Forelimb muscle (tissue), 1 donor: ENCODE measurements around the gene IL9R. TPM values are rescaled to one million over a fixed set of nuclear protein-coding genes. Genes with fewer than 3 reads are reported as not detected.
"Not testable (repeated sequence)": the region's sequence is repeated elsewhere in the genome, so short reads cannot be mapped to it uniquely, and the experiment has no call there.

Source experiments
- DNase-seq: peaks from one replicate; pipeline ENCODE4 v3.0.0-alpha.2; 2013; ENCODE audit warnings: low read depth
- polyA plus RNA-seq: library from polyadenylated mRNA; unstranded; fragments of 120-200 nt; gene quantifications from one replicate; pipeline ENCODE4 v1.2.1, GENCODE V29; 2013; ENCODE audit not compliant: insufficient read length

The IL9R gene, protein sequence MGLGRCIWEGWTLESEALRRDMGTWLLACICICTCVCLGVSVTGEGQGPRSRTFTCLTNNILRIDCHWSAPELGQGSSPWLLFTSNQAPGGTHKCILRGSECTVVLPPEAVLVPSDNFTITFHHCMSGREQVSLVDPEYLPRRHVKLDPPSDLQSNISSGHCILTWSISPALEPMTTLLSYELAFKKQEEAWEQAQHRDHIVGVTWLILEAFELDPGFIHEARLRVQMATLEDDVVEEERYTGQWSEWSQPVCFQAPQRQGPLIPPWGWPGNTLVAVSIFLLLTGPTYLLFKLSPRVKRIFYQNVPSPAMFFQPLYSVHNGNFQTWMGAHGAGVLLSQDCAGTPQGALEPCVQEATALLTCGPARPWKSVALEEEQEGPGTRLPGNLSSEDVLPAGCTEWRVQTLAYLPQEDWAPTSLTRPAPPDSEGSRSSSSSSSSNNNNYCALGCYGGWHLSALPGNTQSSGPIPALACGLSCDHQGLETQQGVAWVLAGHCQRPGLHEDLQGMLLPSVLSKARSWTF
- polyA plus RNA-seq, result not detected

DNA sequence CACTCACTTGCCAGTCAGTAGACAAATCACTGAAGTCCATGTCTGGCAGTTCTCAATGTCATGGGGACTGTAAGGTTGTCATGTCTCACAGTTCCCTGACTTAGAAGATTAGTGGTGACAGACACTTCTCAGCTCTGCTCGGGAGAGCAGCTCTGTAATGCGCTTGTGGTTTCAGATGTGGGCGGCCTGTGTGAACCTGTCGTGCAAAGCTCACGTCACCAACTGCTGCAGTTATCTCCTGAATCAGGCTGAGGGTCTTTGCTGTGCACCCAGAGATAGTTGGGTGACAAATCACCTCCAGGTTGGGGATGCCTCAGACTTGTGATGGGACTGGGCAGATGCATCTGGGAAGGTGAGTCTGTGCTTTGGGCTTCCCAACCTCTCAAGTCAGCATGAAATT is at the start of gene IL9R:
Gene IL9R, plus strand, starts transcription at position 261 of the 400 bp plus-strand sequence. Its CDS starts 64 bp downstream, at position 325.
- no peak for DNase-seq

DNA sequence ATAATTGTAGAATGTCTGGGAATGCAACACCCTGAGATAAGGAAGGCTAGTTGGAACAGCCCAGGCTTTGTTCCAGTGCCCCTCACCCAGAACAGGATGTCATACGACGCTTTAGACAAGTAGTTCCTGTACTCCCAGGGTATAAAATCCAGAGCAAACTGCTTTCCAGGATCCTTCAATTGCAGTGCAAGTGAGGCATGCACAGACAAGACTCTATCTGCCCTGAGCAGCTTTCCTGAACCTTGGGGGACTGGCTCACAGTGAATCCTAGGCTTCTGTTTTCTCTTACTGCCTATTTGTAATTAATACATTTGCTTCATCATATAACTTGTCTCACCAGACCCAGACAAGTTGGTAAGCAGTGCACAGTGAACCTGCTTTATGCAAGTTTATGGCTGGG is 48.4 kb upstream of the IL9R start:
- no peak for DNase-seq

DNA sequence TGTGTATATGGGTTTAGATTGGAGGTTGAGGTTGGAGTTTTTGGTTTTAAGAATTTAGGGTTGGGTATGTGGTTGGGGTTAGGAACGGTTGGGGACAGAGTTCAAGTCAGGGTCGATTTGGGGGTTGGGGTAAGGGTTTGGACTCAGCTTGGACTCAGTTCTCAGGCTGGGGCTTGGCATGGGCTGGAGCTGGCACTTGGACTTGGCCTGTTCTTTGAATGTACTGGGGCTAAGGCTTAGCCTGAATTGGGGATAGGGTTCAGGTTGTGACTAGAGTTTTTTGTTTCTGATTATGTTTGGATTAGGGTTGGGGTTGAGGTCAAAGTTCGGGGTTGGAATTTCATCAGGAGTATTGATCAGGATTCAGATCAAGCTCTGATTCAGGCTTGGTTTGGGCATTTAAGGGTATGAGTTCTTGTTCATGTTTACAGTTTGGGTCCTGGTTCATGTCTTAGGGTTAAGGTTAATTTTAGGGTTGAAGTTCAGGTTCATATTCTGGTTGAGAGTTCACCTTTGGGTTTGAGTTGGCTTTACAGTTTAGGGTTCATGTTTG is 46.2 kb upstream of the IL9R start:
- no peak for DNase-seq

DNA sequence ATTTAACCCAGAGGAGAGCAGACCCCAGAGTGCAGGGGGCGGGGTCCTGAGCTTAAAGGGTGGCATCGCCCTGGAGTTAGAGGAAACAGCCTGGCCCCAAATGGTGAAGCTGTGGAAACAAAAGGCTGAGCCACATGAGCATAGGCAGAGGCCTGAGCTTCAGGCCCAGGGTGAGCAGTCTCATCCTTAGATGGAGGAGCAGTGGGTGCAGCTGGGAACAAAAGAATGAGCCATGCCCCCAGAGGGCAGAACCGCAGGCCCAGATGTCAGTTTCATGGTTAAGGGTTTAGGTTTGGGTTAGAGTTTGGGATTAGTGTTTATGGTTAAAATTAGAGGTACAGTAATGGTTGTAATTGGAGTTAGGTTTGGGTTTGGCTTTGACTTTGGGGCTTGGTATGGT is 44.4 kb upstream of the IL9R start:
- no peak for DNase-seq

DNA sequence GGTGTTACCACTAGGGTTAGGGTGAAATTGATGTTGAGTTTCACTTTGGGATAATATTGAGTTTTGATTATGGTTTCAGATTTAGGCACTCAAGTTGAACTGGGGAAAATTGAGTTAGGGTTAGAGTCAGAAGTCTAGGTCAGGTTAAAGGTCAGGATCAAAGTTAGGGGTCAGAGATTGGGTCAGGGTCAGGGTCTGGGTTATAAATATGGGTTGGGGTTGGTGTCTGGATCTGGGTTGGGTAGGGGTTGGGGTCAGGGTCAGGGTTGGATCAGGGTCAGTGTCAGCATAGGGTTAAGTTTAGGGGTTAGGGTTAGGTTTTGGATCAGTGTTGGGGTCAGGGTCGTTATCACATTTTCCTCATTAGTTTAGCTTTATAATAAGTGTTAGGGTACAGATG is 42.7 kb upstream of the IL9R start:
- DNase-seq, result no peak

GRCh38 chrX:155956099-155956498 is 41.4 kb upstream of the IL9R start:
- DNase-seq, result no peak

DNA sequence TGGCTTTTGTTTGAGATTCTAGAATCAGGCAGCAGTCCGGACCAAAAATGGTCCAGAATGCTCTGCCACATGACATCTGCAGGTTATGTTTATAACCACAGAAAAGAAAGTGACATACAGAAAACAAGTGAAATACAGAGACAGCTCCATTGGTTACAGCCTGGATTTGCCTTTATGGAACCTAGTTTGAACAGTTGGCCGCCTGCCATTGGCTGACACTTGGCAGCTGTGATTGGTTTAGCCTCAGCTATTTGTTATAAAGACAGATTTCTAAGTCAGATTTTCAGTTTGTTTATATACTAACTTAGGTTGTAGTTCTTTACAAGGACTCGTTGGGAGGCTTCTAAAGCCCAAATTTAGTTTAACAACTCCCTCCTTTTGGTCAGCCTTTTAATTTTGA is 40.8 kb upstream of the IL9R start:
- no peak for DNase-seq

DNA sequence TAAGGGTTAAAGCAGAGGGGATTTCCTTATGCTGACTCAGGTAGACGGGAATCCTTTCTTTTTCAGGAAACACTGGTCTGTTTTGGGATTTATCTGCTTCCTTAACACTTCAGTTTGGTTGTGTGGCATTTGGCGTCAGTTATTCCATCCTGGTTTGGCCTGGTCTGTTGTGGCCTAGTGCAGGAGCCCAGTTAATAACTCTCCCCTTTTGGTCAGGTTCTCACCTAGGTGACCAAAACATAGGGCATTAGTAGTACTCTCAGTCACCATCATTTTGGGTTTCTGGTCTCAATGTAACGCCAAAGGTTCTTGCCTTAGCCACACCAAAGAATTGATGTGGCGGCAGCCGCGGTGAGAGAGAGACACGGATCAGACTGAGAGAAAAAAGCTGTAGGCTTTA is 39.7 kb upstream of the IL9R start:
- DNase-seq, result no peak

GRCh38 chrX:155959018-155959587 is 38.4 kb upstream of the IL9R start:
- DNase-seq, result no peak

GRCh38 chrX:155962906-155963305 is 34.6 kb upstream of the IL9R start:
- no peak for DNase-seq

DNA sequence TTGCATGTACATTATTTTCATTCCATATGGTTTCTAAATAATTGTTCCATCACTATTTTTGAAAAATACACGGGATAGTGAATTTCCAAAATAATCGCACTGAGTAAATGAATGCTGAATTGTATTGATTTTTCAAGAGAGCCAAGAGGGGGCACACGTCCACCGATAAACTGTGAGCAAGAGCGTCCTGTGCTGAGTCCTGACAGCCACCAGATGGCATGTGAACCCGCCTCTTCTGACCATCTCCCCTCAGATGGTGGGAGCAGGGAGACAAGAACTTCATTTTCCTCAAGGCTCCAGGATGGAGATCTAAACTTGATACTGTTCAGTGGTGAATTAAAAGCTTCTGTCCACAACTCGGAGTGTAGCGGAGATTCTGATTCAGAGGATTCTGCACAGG is 30.6 kb upstream of the IL9R start:
- DNase-seq, result no peak

DNA sequence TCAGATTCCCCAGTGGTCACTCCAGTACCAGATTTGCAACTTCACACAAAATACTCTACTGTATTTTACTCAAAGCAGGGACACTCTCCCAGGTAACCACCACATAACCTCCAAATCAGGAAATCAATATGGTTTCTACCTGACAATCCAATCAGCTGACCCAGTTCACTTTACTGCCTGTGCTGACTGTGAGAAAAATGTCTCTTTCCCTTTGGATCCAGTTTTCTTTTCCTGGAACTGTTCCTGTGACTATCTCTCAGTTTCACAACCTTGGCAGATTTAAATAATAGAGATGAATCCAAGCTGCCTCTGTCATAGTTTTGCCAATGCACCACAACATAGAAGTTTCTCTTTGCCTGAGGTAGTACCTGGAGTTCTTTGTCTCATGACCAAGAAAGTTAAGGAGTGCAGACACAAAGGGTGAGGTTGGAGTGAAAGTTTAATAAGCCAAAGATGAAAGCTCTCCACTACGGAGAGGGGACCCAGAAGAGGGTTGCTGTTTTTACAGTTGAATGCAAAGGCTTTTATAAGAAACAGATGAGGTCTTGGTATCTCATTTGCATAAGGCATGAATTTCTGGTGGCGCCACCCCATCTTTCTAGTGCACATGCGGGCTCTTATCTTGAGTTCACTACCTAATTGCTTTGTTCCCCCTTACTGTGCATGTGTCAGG is 29.7 kb upstream of the IL9R start:
- DNase-seq, result no peak

GRCh38 chrX:155968326-155968661 is 29.2 kb upstream of the IL9R start:
- no peak for DNase-seq

- DNase-seq, result no peak
Observed at GRCh38 chrX:155968791-155969190, 28.7 kb upstream of the IL9R start.

- not testable (repeated sequence) for DNase-seq
Observed at GRCh38 chrX:155971658-155972057, 25.8 kb upstream of the IL9R start.

DNA sequence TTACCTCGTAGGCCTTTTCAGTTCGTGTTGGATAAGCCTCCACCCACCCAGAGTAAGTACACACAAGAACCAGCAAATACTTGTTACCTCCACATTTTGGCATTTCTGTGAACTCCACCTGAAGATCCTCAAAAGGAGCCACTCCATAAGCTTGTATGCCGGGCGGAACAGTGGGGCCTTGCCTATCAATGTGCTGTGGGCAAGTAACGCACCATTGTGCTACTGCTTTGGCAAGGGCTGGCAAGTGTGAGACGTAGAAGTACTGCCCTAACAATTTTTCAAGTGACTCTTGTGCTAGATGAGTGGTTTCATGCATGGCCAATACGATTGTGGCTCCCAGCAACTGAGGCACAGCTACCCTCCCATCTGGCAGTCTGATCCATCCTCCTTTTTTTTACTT is 25.3 kb upstream of the IL9R start:
- DNase-seq, result not testable (repeated sequence)

GRCh38 chrX:155983326-155983725 is 14.2 kb upstream of the IL9R start:
- no peak for DNase-seq

- no peak for DNase-seq
Observed at GRCh38 chrX:155985208-155985607, 12.3 kb upstream of the IL9R start.

DNA sequence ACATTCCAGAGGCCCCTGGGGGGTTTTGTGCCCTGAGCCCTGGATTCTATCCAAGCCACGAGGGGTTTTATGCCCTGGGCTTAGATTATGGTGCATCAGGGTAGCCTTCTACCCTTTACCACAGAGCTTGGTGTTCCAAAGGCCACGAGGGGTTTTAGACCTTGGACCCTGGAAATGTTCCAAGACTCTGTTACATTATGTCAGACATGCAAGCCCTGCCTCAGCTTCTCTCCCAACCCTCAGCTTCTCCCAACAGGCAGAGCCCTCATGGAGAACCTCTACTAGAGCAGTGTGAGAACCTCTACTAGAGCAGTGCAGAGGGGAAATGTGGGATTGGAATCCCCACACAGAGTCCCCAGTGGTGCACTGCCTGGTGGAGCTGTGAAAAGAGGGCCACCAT is 10.5 kb upstream of the IL9R start:
- not testable (repeated sequence) for DNase-seq

DNA sequence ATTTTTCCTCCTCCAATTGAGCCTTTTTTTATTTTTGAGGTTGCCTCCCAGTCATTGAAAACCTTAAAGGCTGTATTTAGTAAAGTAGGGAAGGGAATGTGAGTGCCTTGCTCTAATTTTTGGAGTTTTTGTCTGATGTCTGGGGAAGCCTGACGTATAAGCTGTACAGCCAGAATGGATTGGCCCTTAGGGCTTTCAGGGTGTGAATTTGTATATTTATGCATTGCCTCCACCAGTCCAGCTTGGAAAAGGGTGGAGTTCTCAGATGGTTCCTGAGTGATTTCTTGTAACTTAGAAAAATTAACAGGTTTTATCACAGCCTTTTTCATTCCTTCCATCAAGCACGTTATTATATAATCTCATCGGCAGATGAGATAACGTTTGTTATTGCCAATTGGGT is 8.6 kb upstream of the IL9R start:
- DNase-seq, result no peak

- no peak for DNase-seq
Observed at GRCh38 chrX:155993421-155993820, 4.1 kb upstream of the IL9R start.

DNA sequence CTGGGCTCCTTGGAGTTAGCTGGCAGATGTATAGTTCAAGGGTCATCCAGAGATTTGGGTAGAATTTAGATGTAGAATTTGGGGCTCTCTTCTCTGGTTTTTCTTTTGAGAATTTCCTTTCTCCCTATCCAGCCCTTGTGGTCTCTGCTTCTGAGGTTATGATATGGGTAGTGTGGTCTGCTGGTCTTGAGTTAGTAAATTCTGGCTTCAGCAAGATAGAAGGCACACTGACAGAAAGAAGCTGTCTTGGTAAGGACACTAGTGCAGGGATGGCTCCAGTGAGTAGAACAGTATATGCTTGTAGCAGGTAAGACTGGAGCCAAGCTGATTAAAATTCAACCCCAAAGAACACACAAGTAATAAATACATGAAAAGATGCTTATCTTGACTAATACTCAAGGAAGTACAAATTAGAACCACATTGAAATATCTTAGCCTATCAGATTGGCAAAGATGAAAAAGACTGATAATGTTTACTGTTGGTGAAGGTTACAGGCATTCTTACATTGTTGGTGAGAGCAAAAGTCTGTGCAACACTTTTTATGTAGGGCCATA is 2.1 kb upstream of the IL9R start:
- DNase-seq, result no peak
